WTC11 (cell line): Measurements from ENCODE around the gene TIGD2.

ENCODE experiments used
- CTCF ChIP-seq: fragments of 200-600 bp; IDR thresholded peaks from 2 replicates; pipeline ENCODE4 v1.8.0; 2022; ENCODE audit warnings: antibody characterized with exemption
- ELF4 ChIP-seq: sonication (generic); formaldehyde crosslinking; IDR thresholded peaks from 2 replicates; pipeline ENCODE4 v1.8.1; 2022; ENCODE audit warnings: low read depth, mild to moderate bottlenecking, moderate library complexity, missing genetic modification reagents
- ESRRA ChIP-seq: sonication (generic); formaldehyde crosslinking; IDR thresholded peaks from 2 replicates; pipeline ENCODE4 v1.8.1; 2022; ENCODE audit warnings: mild to moderate bottlenecking, missing genetic modification reagents, borderline replicate concordance
- FOXK1 ChIP-seq: sonication (generic); formaldehyde crosslinking; IDR thresholded peaks from 2 replicates; pipeline ENCODE4 v1.8.0; 2022; ENCODE audit warnings: mild to moderate bottlenecking, moderate library complexity, missing genetic modification reagents
- NR2C2 ChIP-seq: sonication (generic); formaldehyde crosslinking; IDR thresholded peaks from 2 replicates; pipeline ENCODE4 v1.8.0; 2022; ENCODE audit warnings: mild to moderate bottlenecking, missing genetic modification reagents
- SOX15 ChIP-seq: fragments of 250-450 bp; sonication (Bioruptor Pico); IDR thresholded peaks from 2 replicates; pipeline ENCODE4 v1.9.0; 2021; ENCODE audit warnings: mild to moderate bottlenecking
- SP1 ChIP-seq: sonication (generic); formaldehyde crosslinking; conservative IDR thresholded peaks from 2 replicates; pipeline ENCODE4 v1.8.1; 2022; ENCODE audit warnings: missing genetic modification reagents
- USF2 ChIP-seq: sonication (generic); formaldehyde crosslinking; IDR thresholded peaks from 2 replicates; pipeline ENCODE4 v1.8.1; 2023; ENCODE audit warnings: mild to moderate bottlenecking, missing genetic modification reagents, moderate library complexity
- ZNF121 ChIP-seq: sonication (generic); formaldehyde crosslinking; IDR thresholded peaks from 2 replicates; pipeline ENCODE4 v1.8.0; 2023; ENCODE audit warnings: missing genetic modification reagents
- TF ChIP-seq, protein P1 (sequence below): sonication (generic); formaldehyde crosslinking; IDR thresholded peaks from 2 replicates; pipeline ENCODE4 v1.8.1; 2022; ENCODE audit warnings: low read depth, mild to moderate bottlenecking, moderate library complexity, missing genetic modification reagents, borderline replicate concordance

DNA sequence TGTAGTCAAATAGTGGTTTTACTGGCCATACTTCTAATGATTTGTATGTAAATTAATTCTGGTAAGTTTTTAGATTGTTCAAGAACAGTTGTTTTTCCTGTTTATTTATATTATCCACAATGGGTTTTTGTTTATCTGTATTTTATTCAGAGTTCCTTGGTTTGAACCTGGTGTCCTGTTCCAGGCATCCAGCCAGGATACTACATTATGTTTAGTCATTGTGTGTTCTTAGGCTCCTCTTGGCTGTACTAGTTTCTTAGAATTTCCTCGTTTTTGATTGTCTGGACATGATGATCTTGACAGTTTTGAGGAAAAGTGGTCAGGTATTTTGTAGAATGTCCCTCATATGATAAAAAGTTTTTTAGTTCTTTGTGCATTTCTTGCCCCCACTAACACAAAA, 7.8 kb downstream of the TIGD2 start:
- TF ChIP-seq ZNF121 (CRISPR knock-in tag) (no peak), SP1 (no peak), CTCF (no peak), FOXK1 (CRISPR knock-in tag) (no peak), ELF4 (CRISPR knock-in tag) (no peak), ESRRA (CRISPR knock-in tag) (no peak), USF2 (CRISPR knock-in tag) (no peak), SOX15 (CRISPR knock-in tag) (no peak), NR2C2 (CRISPR knock-in tag) (no peak)
- TF ChIP-seq, protein P1, sequence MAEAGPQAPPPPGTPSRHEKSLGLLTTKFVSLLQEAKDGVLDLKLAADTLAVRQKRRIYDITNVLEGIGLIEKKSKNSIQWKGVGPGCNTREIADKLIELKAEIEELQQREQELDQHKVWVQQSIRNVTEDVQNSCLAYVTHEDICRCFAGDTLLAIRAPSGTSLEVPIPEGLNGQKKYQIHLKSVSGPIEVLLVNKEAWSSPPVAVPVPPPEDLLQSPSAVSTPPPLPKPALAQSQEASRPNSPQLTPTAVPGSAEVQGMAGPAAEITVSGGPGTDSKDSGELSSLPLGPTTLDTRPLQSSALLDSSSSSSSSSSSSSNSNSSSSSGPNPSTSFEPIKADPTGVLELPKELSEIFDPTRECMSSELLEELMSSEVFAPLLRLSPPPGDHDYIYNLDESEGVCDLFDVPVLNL (CRISPR knock-in tag) = no peak
